ENCODE results near the gene FHL3.

DNA sequence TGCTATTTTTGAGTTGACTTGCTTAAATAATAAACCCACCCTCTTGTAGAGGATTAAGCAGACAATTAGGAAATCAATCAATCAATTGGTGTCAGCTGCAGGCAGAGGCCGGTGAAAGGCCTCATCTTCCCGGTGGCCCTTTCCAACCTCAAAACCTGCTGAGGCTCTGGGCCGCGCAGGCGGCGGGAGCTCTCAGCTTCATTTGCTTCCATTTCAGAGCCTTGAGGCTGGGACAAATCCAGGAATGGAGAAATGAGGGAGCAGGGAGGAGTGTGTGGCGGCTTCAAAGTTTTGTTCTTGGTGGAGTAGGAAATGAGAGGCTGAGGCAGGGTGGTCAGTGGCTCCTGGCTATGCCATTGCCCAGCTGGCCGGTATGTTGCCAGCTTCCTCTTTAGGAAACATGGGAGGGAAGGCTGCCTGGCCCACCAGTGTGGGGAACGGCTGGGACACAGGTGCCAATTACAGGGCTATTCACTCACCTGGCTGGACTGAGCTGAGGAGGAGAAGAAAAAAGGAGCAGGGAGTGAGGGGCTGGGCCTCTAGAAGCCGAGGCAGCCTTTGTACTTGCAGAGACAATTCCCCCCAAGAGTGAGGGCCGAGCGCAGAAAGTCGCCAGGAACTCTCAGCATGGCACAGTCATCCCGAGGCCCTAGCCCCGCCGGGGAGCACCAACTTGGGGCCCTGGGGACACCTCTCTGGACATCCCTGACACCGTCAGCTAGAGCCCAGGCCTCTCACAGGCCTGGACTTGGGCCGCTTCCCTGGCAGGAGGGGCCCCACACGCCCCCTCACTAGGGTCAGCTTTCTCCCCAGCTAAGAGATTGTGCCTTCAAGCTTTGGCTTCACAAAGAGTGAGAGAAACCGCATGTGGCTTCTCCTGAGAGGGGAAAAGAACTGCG is 36.9 kb upstream of the FHL3 start:
- no peak for TF ChIP-seq YY1 (IDR thresholded peaks at IDR 0.05)
- TF ChIP-seq ATF3 (IDR thresholded peaks at IDR 0.05): no peak
- TF ChIP-seq CTCF (IDR thresholded peaks at IDR 0.05; ENCODE audit: low read depth, low read length, missing input control): no peak
- no peak for TF ChIP-seq GABPA (IDR thresholded peaks at IDR 0.05 in 1 of 2, conservative IDR thresholded peaks at IDR 0.05 in 1 of 2)
- TF ChIP-seq TAF1 (conservative IDR thresholded peaks at IDR 0.05): no peak
- TF ChIP-seq RAD21 (IDR thresholded peaks at IDR 0.05): no peak
- TF ChIP-seq MAX (IDR thresholded peaks at IDR 0.05): no peak
- no peak for TF ChIP-seq RXRA (IDR thresholded peaks at IDR 0.05)
- no peak for TF ChIP-seq JUND (IDR thresholded peaks at IDR 0.05)
- TF ChIP-seq EGR1 (IDR thresholded peaks at IDR 0.05; ENCODE audit: low read depth in 2 of 2): no peak
- TF ChIP-seq NR2F2 (IDR thresholded peaks at IDR 0.05): no peak
- no peak for TF ChIP-seq SP1 (IDR thresholded peaks at IDR 0.05)
- no peak for TF ChIP-seq FOXA1 (IDR thresholded peaks at IDR 0.05)
- no peak for TF ChIP-seq REST (IDR thresholded peaks at IDR 0.05)
